IMR-90 (cell line): ENCODE data around the gene SOWAHD. TPM values are rescaled to one million over a fixed set of nuclear protein-coding genes. Genes with fewer than 3 reads are reported as not detected.

Source experiments
- ATAC-seq: fragments of 200-7000 bp; cut with Tn5 transposase; 2 replicates; pipeline ENCODE4 v1.9.1; 2020; ENCODE audit warnings: low read depth, mild to moderate bottlenecking, moderate library complexity
- BruUV-seq: library from RNA; stranded (reverse); fragments of 400-500 nt; replicated peaks from 2 replicates; lab custom pipeline; 2021; lab: Mats Ljungman, UMichigan
- CTCF ChIA-PET: fragments of 300-600 bp; formaldehyde crosslinking; extraction: SDS; loops from one replicate; lab custom pipeline; 2021; ENCODE audit warnings: antibody characterized with exemption; lab: Yijun Ruan, JAX
- POLR2A ChIA-PET: fragments of 300-600 bp; sonication (Branson Sonifier 250); formaldehyde crosslinking; loops from one replicate; lab custom pipeline; 2022; ENCODE audit warnings: antibody characterized with exemption; ENCODE audit not compliant: unreplicated experiment; lab: Charles Lee
- DNase-seq: peaks from one replicate; pipeline ENCODE4 v3.0.0; 2013
- H2AFZ ChIP-seq: replicated peaks from 2 replicates; pipeline ENCODE3; 2013; ENCODE audit warnings: low read length, mild to moderate bottlenecking; ENCODE audit not compliant: poor library complexity
- H2AK5ac ChIP-seq: 2 replicates; pipeline ENCODE4 v1.6.1; 2013; ENCODE audit warnings: low read depth, low read length, inconsistent platforms
- H2AK9ac ChIP-seq: replicated peaks from 2 replicates; pipeline ENCODE3; 2013; ENCODE audit warnings: mild to moderate bottlenecking, low read depth, low read length, moderate library complexity; ENCODE audit not compliant: poor library complexity
- H2BK120ac ChIP-seq: 2 replicates; pipeline ENCODE4 v1.6.1; 2013; ENCODE audit warnings: low read depth, low read length, inconsistent platforms
- H2BK15ac ChIP-seq: 3 replicates; pipeline ENCODE4 v1.6.1; 2013; ENCODE audit warnings: low read depth, low read length, inconsistent platforms
- H2BK20ac ChIP-seq: 2 replicates; pipeline ENCODE4 v1.6.1; 2013; ENCODE audit warnings: low read depth, mild to moderate bottlenecking, inconsistent platforms, low read length, moderate library complexity
- H2BK5ac ChIP-seq: 2 replicates; pipeline ENCODE4 v1.6.1; 2013; ENCODE audit warnings: mild to moderate bottlenecking, low read depth, low read length, inconsistent platforms; ENCODE audit not compliant: poor library complexity, severe bottlenecking
- H3K14ac ChIP-seq: replicated peaks from 2 replicates; pipeline ENCODE4 v1.6.1; 2013; ENCODE audit warnings: low read depth, low read length, inconsistent platforms
- H3K18ac ChIP-seq: 2 replicates; pipeline ENCODE4 v1.6.1; 2013; ENCODE audit warnings: low read depth, low read length, control low read depth
- H3K23ac ChIP-seq: 2 replicates; pipeline ENCODE4 v1.6.1; 2013; ENCODE audit warnings: low read depth, low read length, inconsistent platforms
- H3K27ac ChIP-seq: 2 replicates; pipeline ENCODE4 v1.5.1; 2013; ENCODE audit warnings: mild to moderate bottlenecking, control low read depth, low read length; ENCODE audit not compliant: insufficient read depth
- H3K27me3 ChIP-seq: 2 replicates; pipeline ENCODE4 v1.6.1; 2013; ENCODE audit warnings: low read length; ENCODE audit not compliant: control insufficient read depth, insufficient read depth
- H3K36me3 ChIP-seq: 2 replicates; pipeline ENCODE4 v1.6.1; 2013; ENCODE audit warnings: low read length, mixed read lengths; ENCODE audit not compliant: control insufficient read depth, insufficient read depth
- H3K4ac ChIP-seq: 2 replicates; pipeline ENCODE4 v1.6.1; 2013; ENCODE audit warnings: low read depth, low read length, inconsistent platforms
- H3K4me1 ChIP-seq: 2 replicates; pipeline ENCODE4 v1.6.1; 2013; ENCODE audit warnings: low read length, mixed read lengths; ENCODE audit not compliant: control insufficient read depth, insufficient read depth
- H3K4me2 ChIP-seq: 2 replicates; pipeline ENCODE4 v1.6.1; 2013; ENCODE audit warnings: low read depth, mild to moderate bottlenecking, control low read depth, low read length, moderate library complexity
- H3K4me3 ChIP-seq: 2 replicates; pipeline ENCODE4 v1.5.1; 2013; ENCODE audit warnings: low read depth, mild to moderate bottlenecking, control low read depth, low read length, moderate library complexity; ENCODE audit not compliant: insufficient read depth
- H3K56ac ChIP-seq: 2 replicates; pipeline ENCODE4 v1.6.1; 2013; ENCODE audit warnings: low read length, inconsistent platforms; ENCODE audit not compliant: insufficient read depth; ENCODE audit errors: extremely low read depth
- H3K79me1 ChIP-seq, 2 experiments: 2 replicates each; pipeline ENCODE4 v1.6.1; 2013; ENCODE audit warnings: low read length in 2 of 2, inconsistent platforms in 1 of 2, low read depth in 1 of 2
- H3K9ac ChIP-seq: 2 replicates; pipeline ENCODE4 v1.6.1; 2013; ENCODE audit warnings: low read depth, low read length, control low read depth
- H3K9me1 ChIP-seq: 2 replicates; pipeline ENCODE4 v1.6.1; 2013; ENCODE audit warnings: low read length, inconsistent platforms; ENCODE audit not compliant: insufficient read depth
- H3K9me3 ChIP-seq: 2 replicates; pipeline ENCODE4 v1.6.1; 2013; ENCODE audit warnings: low read length; ENCODE audit not compliant: control insufficient read depth, insufficient read depth
- H4K20me1 ChIP-seq: 2 replicates; pipeline ENCODE4 v1.6.1; 2013; ENCODE audit warnings: low read length, inconsistent platforms; ENCODE audit not compliant: insufficient read depth
- H4K5ac ChIP-seq: 2 replicates; pipeline ENCODE4 v1.6.1; 2013; ENCODE audit warnings: mild to moderate bottlenecking, low read depth, low read length, control low read depth
- H4K8ac ChIP-seq, 2 experiments: 2 replicates each; pipeline ENCODE4 v1.6.1; 2013; ENCODE audit warnings: low read depth in 2 of 2, low read length in 2 of 2, control low read depth in 1 of 2, inconsistent platforms in 1 of 2
- H4K91ac ChIP-seq: 2 replicates; pipeline ENCODE4 v1.6.1; 2013; ENCODE audit warnings: low read depth, low read length, inconsistent platforms; ENCODE audit not compliant: insufficient read depth
- CHD1 ChIP-seq: IDR thresholded peaks from 2 replicates; pipeline ENCODE4 v1.6.1; 2012; ENCODE audit warnings: low read depth, low read length, improper control_type of control experiment
- ELK1 ChIP-seq: fragments of 150-350 bp; IDR thresholded peaks from 2 replicates; pipeline ENCODE4 v1.6.1; 2016; ENCODE audit warnings: low read depth, mild to moderate bottlenecking, low read length, moderate library complexity, borderline replicate concordance
- MAZ ChIP-seq: IDR thresholded peaks from 2 replicates; pipeline ENCODE4 v1.6.1; 2012; ENCODE audit warnings: low read depth, mild to moderate bottlenecking, low read length, improper control_type of control experiment, moderate library complexity, borderline replicate concordance
- NFE2L2 ChIP-seq: fragments of 150-350 bp; IDR thresholded peaks from 2 replicates; pipeline ENCODE4 v1.6.1; 2016; ENCODE audit warnings: low read depth, mild to moderate bottlenecking, low read length
- POLR2A ChIP-seq: IDR thresholded peaks from 2 replicates; pipeline ENCODE4 v1.6.1; 2012; ENCODE audit warnings: mild to moderate bottlenecking, low read depth, low read length
- RAD21 ChIP-seq: IDR thresholded peaks from 2 replicates; pipeline ENCODE4 v1.6.1; 2012; ENCODE audit warnings: low read length, improper control_type of control experiment
- RFX5 ChIP-seq: IDR thresholded peaks from 2 replicates; pipeline ENCODE4 v1.8.0; 2012; ENCODE audit warnings: low read depth, mild to moderate bottlenecking, low read length, moderate library complexity
- WGBS, 2 experiments: methylation state at CpG; one replicate each; pipeline versions ENCODE4 v1.1.5 to v1.1.7; 2013; ENCODE audit warnings: missing lambda C conversion rate in 2 of 2; ENCODE audit not compliant: insufficient read length in 1 of 2; ENCODE audit errors: extremely low coverage in 2 of 2; 5-methylcytosine and 5-hydroxymethylcytosine counted together
- dilution Hi-C: fragments of 300-500 bp; cut with HindIII; formaldehyde crosslinking; loops from one replicate; pipeline ENCODE4 v1.14.3; 2018; ENCODE audit warnings: low sequenced_read_pairs; ENCODE audit not compliant: unreplicated experiment
- in situ Hi-C: fragments of 300-500 bp; cut with MboI; formaldehyde crosslinking; loops from 3 replicates; pipeline ENCODE4 v1.14.3; 2019; ENCODE audit warnings: low sequenced_read_pairs, inconsistent platforms, mixed read lengths
- intact Hi-C: fragments of 100-400 bp; cut with micrococcal nuclease; formaldehyde crosslinking; loops from 2 replicates; pipeline ENCODE4 v1.10.0; 2022
- polyA plus RNA-seq, 3 experiments: library from polyadenylated mRNA; depleted of rRNA; stranded (reverse); fragments of >200 nt; gene quantifications; 2 replicates each; pipeline ENCODE4 v1.2.3, GENCODE V29; 2012; ENCODE audit warnings: low replicate concordance in 1 of 3
- total RNA-seq: library from RNA; depleted of rRNA; stranded (reverse); fragments of >200 nt; gene quantifications from 2 replicates; pipeline ENCODE4 v1.2.3, GENCODE V29; 2012

Gene SOWAHD
- total and polyA plus RNA-seq, 2 of the 4 experiments (the other 2 are of a cell fraction) = 0.17 to 0.18 TPM

GRCh38 chrX:119757979-119758730 is at the start of gene SOWAHD (continued):
- no peak for TF ChIP-seq ELK1
- TF ChIP-seq POLR2A = no peak
- TF ChIP-seq NFE2L2 = no peak

- Histone ChIP-seq H3K27me3 (peaks cover 4% of the 10 kb centered on the region; the same call in 1 of the 2 replicates), H4K20me1 (no peaks in the 10 kb centered on the region), H4K8ac (no peak overlapping the region), H3K4me3 (no peak overlapping the region), H4K91ac (no peak overlapping the region), H2BK120ac (no peak overlapping the region), H3K9me3 (no peaks in the 10 kb centered on the region), H2AK5ac (no peak overlapping the region), H2AFZ (no peak overlapping the region), H4K5ac (no peak overlapping the region), H2BK5ac (no peak overlapping the region), H2BK15ac (no peak overlapping the region), H3K36me3 (no peaks in the 10 kb centered on the region), H3K4me2 (no peak overlapping the region), H2AK9ac (no peak overlapping the region), H3K9ac (no peak overlapping the region), H2BK20ac (no peak overlapping the region), H3K27ac (no peak overlapping the region), H3K56ac (no peak overlapping the region), H3K4ac (no peak overlapping the region), H3K9me1 (no peaks in the 10 kb centered on the region), H3K14ac (no peak overlapping the region), H3K79me1 (no peaks in the 10 kb centered on the region), H3K4me1 (no peaks in the 10 kb centered on the region), H3K18ac (no peak overlapping the region), H3K23ac (no peak overlapping the region)
- no peak for ATAC-seq
- peak; percentile 29 for DNase-seq
- no peak for TF ChIP-seq RAD21
- TF ChIP-seq MAZ = no peak
- TF ChIP-seq POLR2A = no peak
- no peak for TF ChIP-seq CHD1
- TF ChIP-seq ELK1 = no peak
- no peak for TF ChIP-seq RFX5
- intact Hi-C loops = no loop called here
- in situ Hi-C loops = no loop called here
- ChIA-PET CTCF (no interaction called here), POLR2A (no interaction called here)
- WGBS, 2 experiments = no CpG with 5 or more reads among the region's 2 CpGs
- dilution Hi-C loops = no loop called here
- no TSS peak for BruUV-seq
Measured at GRCh38 chrX:119708936-119709335, 49.5 kb upstream of the SOWAHD start.
